ENCODE data around the gene PPP3CA. TPM values are rescaled to one million over a fixed set of nuclear protein-coding genes. Genes with fewer than 3 reads are reported as not detected.

PPP3CA gene
- total and polyA plus RNA-seq, 2 experiments from 2014 or later, result 27.0 to 45.2 TPM

DNA sequence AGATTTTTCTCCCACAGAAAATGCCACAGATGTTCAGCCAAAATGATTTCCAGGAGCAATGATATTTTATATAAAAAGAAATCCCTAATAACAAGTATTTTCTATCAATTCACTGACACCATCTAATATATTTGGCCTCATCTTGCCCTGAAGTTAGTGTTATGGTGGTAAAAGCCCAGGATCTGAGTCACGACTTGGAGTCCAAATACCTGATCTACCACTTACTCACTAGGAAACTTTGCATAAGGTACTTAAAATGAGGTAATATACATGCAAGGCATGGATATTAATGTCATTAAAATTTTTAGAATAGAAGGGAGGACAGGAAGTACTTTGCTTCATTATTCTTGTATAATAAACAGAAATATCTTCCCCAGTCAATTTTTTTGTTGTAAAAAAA lies 16.3 kb downstream of the PPP3CA start (continued):
- TF ChIP-seq ZNF114 (CRISPR knock-in tag; IDR thresholded peaks at IDR 0.05) (no peak), EZH2phosphoT487 (IDR thresholded peaks at IDR 0.05; ENCODE audit: unreplicated experiment) (no peak), CREB1 (CRISPR knock-in tag; IDR thresholded peaks at IDR 0.05; ENCODE audit: low read depth) (no peak), ZNF331 (CRISPR knock-in tag; IDR thresholded peaks at IDR 0.05; ENCODE audit: low read depth) (no peak), STAT1 (IDR thresholded peaks at IDR 0.05; ENCODE audit: unreplicated experiment) (no peak), NANOG (IDR thresholded peaks at IDR 0.05; ENCODE audit: borderline replicate concordance) (no peak)
- TF ChIP-seq, protein P1, sequence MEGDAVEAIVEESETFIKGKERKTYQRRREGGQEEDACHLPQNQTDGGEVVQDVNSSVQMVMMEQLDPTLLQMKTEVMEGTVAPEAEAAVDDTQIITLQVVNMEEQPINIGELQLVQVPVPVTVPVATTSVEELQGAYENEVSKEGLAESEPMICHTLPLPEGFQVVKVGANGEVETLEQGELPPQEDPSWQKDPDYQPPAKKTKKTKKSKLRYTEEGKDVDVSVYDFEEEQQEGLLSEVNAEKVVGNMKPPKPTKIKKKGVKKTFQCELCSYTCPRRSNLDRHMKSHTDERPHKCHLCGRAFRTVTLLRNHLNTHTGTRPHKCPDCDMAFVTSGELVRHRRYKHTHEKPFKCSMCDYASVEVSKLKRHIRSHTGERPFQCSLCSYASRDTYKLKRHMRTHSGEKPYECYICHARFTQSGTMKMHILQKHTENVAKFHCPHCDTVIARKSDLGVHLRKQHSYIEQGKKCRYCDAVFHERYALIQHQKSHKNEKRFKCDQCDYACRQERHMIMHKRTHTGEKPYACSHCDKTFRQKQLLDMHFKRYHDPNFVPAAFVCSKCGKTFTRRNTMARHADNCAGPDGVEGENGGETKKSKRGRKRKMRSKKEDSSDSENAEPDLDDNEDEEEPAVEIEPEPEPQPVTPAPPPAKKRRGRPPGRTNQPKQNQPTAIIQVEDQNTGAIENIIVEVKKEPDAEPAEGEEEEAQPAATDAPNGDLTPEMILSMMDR (conservative IDR thresholded peaks at IDR 0.05; ENCODE audit: low read depth in 2 of 2), result no peak

DNA sequence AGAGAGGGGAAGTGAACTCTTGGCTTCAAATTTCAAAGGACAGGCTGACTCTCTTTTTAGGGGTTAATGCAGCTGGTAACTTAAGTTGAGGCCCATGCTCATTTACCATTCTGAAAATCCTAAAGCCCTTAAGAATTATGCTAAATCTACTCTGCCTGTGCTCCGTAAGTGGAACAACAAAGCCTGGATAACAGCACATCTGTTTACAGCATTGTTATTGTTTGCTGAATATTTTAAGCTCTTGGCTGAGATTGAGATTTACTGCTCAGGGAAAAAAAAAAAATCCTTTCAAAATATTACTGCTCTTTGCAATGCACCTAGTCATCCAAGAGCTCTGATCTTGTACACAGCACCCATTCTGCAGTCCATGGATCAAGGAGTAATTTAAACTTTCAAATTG lies 17.7 kb downstream of the PPP3CA start:
- Mint-ChIP-seq H3K4me3 (no peak overlapping the region), H3K9me3 (no peaks in the 10 kb centered on the region), H3K4me1 (peaks cover 76% of the 10 kb centered on the region), H3K36me3 (ENCODE audit: low read depth) (no peaks in the 10 kb centered on the region), H3K27ac (peak overlapping the region; percentile 47), H3K27me3 (ENCODE audit: insufficient read depth, low read depth, poor library complexity) (no peaks in the 10 kb centered on the region)
- Histone ChIP-seq H4K20me1 (replicated peaks; ENCODE audit: insufficient read depth) (no peaks in the 10 kb centered on the region; the same call in 1 of the 2 replicates), H3K79me2 (replicated peaks; ENCODE audit: insufficient read depth) (peaks cover 69% of the 10 kb centered on the region), H3K36me3 (ENCODE audit: insufficient read depth) (no peaks in the 10 kb centered on the region), H3K27ac (ENCODE audit: low read depth) (no peak overlapping the region), H3K4me2 (peak overlapping the region; percentile 22), H3K27me3 (ENCODE audit: insufficient read depth) (no peaks in the 10 kb centered on the region), H3K4me3 (no peak overlapping the region; the same call in 1 of the 2 replicates), H3K9me2 (ENCODE audit: insufficient read depth) (no peaks in the 10 kb centered on the region), H3F3A (replicated peaks; ENCODE audit: low read depth) (no peaks in the 10 kb centered on the region), H2AFZ (no peak overlapping the region), H3K4me1 (ENCODE audit: insufficient read depth) (peaks cover 68% of the 10 kb centered on the region)
- DNase-seq (ENCODE audit: low spot score) (peak; percentile 17), ATAC-seq (no peak)
- no peak for TF ChIP-seq EZH2 (IDR thresholded peaks at IDR 0.05; ENCODE audit: low read depth, unreplicated experiment)
- TF ChIP-seq NANOG (IDR thresholded peaks at IDR 0.05; ENCODE audit: borderline replicate concordance), result no peak
- TF ChIP-seq, protein P2, sequence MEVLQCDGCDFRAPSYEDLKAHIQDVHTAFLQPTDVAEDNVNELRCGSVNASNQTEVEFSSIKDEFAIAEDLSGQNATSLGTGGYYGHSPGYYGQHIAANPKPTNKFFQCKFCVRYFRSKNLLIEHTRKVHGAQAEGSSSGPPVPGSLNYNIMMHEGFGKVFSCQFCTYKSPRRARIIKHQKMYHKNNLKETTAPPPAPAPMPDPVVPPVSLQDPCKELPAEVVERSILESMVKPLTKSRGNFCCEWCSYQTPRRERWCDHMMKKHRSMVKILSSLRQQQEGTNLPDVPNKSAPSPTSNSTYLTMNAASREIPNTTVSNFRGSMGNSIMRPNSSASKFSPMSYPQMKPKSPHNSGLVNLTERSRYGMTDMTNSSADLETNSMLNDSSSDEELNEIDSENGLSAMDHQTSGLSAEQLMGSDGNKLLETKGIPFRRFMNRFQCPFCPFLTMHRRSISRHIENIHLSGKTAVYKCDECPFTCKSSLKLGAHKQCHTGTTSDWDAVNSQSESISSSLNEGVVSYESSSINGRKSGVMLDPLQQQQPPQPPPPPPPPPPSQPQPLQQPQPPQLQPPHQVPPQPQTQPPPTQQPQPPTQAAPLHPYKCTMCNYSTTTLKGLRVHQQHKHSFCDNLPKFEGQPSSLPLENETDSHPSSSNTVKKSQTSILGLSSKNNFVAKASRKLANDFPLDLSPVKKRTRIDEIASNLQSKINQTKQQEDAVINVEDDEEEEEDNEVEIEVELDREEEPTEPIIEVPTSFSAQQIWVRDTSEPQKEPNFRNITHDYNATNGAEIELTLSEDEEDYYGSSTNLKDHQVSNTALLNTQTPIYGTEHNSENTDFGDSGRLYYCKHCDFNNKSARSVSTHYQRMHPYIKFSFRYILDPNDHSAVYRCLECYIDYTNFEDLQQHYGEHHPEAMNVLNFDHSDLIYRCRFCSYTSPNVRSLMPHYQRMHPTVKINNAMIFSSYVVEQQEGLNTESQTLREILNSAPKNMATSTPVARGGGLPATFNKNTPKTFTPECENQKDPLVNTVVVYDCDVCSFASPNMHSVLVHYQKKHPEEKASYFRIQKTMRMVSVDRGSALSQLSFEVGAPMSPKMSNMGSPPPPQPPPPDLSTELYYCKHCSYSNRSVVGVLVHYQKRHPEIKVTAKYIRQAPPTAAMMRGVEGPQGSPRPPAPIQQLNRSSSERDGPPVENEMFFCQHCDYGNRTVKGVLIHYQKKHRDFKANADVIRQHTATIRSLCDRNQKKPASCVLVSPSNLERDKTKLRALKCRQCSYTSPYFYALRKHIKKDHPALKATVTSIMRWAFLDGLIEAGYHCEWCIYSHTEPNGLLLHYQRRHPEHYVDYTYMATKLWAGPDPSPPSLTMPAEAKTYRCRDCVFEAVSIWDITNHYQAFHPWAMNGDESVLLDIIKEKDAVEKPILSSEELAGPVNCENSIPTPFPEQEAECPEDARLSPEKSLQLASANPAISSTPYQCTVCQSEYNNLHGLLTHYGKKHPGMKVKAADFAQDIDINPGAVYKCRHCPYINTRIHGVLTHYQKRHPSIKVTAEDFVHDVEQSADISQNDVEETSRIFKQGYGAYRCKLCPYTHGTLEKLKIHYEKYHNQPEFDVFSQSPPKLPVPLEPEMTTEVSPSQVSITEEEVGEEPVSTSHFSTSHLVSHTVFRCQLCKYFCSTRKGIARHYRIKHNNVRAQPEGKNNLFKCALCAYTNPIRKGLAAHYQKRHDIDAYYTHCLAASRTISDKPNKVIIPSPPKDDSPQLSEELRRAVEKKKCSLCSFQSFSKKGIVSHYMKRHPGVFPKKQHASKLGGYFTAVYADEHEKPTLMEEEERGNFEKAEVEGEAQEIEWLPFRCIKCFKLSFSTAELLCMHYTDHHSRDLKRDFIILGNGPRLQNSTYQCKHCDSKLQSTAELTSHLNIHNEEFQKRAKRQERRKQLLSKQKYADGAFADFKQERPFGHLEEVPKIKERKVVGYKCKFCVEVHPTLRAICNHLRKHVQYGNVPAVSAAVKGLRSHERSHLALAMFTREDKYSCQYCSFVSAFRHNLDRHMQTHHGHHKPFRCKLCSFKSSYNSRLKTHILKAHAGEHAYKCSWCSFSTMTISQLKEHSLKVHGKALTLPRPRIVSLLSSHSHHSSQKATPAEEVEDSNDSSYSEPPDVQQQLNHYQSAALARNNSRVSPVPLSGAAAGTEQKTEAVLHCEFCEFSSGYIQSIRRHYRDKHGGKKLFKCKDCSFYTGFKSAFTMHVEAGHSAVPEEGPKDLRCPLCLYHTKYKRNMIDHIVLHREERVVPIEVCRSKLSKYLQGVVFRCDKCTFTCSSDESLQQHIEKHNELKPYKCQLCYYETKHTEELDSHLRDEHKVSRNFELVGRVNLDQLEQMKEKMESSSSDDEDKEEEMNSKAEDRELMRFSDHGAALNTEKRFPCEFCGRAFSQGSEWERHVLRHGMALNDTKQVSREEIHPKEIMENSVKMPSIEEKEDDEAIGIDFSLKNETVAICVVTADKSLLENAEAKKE (CRISPR knock-in tag; IDR thresholded peaks at IDR 0.05), result no peak
- TF ChIP-seq CREB1 (CRISPR knock-in tag; IDR thresholded peaks at IDR 0.05; ENCODE audit: low read depth), result no peak
- TF ChIP-seq ZNF331 (CRISPR knock-in tag; IDR thresholded peaks at IDR 0.05; ENCODE audit: low read depth), result no peak
- TF ChIP-seq STAT1 (IDR thresholded peaks at IDR 0.05; ENCODE audit: unreplicated experiment), result no peak
- no peak for TF ChIP-seq POLR2AphosphoS5 (IDR thresholded peaks at IDR 0.05; ENCODE audit: low read depth)
- no peak for TF ChIP-seq ZNF114 (CRISPR knock-in tag; IDR thresholded peaks at IDR 0.05)
- TF ChIP-seq, protein P1 (conservative IDR thresholded peaks at IDR 0.05; ENCODE audit: low read depth in 2 of 2), result no peak
- TF ChIP-seq JUNB (IDR thresholded peaks at IDR 0.05; ENCODE audit: unreplicated experiment), result no peak
- no peak for TF ChIP-seq EZH2phosphoT487 (IDR thresholded peaks at IDR 0.05; ENCODE audit: unreplicated experiment)
